ENCODE results near the gene SH3RF2.

DNA sequence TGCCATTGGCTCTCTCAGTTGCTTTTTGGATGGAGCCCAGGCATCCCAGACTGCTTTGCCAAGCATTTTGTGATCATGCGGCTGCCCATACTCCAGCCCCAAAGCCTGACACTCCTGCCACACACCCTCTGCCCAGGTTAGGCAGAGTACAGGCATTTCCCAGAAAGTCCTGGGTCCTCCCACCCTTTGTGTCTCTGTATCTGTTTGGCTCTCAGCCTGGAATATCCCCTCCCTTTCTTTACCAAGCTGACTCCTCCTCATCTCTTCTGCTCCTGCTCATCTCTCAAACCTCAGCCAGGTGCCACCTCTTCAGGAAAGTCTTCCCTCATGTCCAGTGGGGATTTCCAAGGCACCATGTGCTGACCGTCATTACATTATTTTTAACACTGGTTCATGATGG lies 14.3 kb upstream of the SH3RF2 start:
- TF ChIP-seq EZH2 (IDR thresholded peaks at IDR 0.05; ENCODE audit: borderline replicate concordance) (no peak), EZH2phosphoT487 (IDR thresholded peaks at IDR 0.05; ENCODE audit: low read depth, severe bottlenecking, unreplicated experiment) (no peak)
- TF ChIP-seq, protein P1, sequence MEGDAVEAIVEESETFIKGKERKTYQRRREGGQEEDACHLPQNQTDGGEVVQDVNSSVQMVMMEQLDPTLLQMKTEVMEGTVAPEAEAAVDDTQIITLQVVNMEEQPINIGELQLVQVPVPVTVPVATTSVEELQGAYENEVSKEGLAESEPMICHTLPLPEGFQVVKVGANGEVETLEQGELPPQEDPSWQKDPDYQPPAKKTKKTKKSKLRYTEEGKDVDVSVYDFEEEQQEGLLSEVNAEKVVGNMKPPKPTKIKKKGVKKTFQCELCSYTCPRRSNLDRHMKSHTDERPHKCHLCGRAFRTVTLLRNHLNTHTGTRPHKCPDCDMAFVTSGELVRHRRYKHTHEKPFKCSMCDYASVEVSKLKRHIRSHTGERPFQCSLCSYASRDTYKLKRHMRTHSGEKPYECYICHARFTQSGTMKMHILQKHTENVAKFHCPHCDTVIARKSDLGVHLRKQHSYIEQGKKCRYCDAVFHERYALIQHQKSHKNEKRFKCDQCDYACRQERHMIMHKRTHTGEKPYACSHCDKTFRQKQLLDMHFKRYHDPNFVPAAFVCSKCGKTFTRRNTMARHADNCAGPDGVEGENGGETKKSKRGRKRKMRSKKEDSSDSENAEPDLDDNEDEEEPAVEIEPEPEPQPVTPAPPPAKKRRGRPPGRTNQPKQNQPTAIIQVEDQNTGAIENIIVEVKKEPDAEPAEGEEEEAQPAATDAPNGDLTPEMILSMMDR (IDR thresholded peaks at IDR 0.05; ENCODE audit: poor library complexity): no peak
